MG63 (cell line): ENCODE data around the gene ROPN1L. TPM values are rescaled to one million over a fixed set of nuclear protein-coding genes. Genes with fewer than 3 reads are reported as not detected.

Source experiments
- DNase-seq: peaks from one replicate; pipeline ENCODE4 v3.0.0-alpha.2; 2020
- H3K27me3 ChIP-seq: fragments of 250-450 bp; sonication (Bioruptor Pico); 2 replicates; pipeline ENCODE4 v1.5.1; 2020; ENCODE audit warnings: mild to moderate bottlenecking, moderate library complexity
- H3K36me3 ChIP-seq: fragments of 250-450 bp; sonication (Bioruptor Pico); 2 replicates; pipeline ENCODE4 v1.5.1; 2020; ENCODE audit warnings: mild to moderate bottlenecking, moderate library complexity
- H3K4me3 ChIP-seq: fragments of 250-450 bp; sonication (Bioruptor Pico); 2 replicates; pipeline ENCODE4 v1.5.1; 2020; ENCODE audit warnings: mild to moderate bottlenecking, moderate library complexity
- H3K9me3 ChIP-seq: fragments of 250-450 bp; sonication (Bioruptor Pico); 2 replicates; pipeline ENCODE4 v1.5.1; 2020; ENCODE audit warnings: mild to moderate bottlenecking, moderate library complexity
- total RNA-seq: library from RNA; depleted of rRNA; stranded (reverse); fragments of >200 nt; shearing (Covaris generic); gene quantifications from 2 replicates; pipeline ENCODE4 v1.2.3, GENCODE V29; 2014; ENCODE audit warnings: low replicate concordance

The ROPN1L gene
- total RNA-seq, 1 experiment from 2014 or later = 3.0 TPM

- no peak overlapping the region for H3K4me3 ChIP-seq
- peaks cover 93% of the 10 kb centered on the region for H3K36me3 ChIP-seq
- DNase-seq = no peak
- no peaks in the 10 kb centered on the region for H3K27me3 ChIP-seq
- H3K9me3 ChIP-seq = no peaks in the 10 kb centered on the region
Measured at GRCh38 chr5:10421896-10422691, 19.6 kb upstream of the ROPN1L start.

GRCh38 chr5:10423022-10423421 lies 18.7 kb upstream of the ROPN1L start:
- no peak for DNase-seq
- Histone ChIP-seq H3K4me3 (no peak overlapping the region), H3K9me3 (no peaks in the 10 kb centered on the region), H3K27me3 (no peaks in the 10 kb centered on the region), H3K36me3 (peaks cover 95% of the 10 kb centered on the region)

GRCh38 chr5:10424124-10424731 lies 17.5 kb upstream of the ROPN1L start:
- no peaks in the 10 kb centered on the region for H3K9me3 ChIP-seq
- H3K27me3 ChIP-seq = no peaks in the 10 kb centered on the region
- peak; percentile 31 for DNase-seq
- no peak overlapping the region for H3K4me3 ChIP-seq
- peaks cover 92% of the 10 kb centered on the region for H3K36me3 ChIP-seq

DNA sequence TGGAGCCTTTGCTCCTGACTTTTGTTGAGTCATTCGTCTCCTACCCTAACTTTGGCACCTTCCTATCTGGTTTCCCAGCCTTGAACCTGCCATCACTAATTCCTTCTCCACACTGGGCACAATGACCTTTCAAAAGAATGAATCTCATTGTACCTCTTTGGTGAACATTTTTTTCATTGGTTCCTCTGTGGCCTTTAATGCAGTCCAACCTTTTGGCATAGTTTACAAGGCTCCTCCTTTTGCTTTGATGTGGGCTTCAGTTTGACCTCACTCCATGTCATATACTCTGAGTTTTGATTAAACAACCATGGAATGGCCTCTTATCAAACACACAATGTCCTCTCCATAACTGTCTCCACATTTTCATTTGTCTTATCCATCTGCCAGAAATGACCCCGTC lies 14.5 kb upstream of the ROPN1L start:
- DNase-seq = no peak
- H3K9me3 ChIP-seq = no peaks in the 10 kb centered on the region
- H3K36me3 ChIP-seq = peaks cover 89% of the 10 kb centered on the region

DNA sequence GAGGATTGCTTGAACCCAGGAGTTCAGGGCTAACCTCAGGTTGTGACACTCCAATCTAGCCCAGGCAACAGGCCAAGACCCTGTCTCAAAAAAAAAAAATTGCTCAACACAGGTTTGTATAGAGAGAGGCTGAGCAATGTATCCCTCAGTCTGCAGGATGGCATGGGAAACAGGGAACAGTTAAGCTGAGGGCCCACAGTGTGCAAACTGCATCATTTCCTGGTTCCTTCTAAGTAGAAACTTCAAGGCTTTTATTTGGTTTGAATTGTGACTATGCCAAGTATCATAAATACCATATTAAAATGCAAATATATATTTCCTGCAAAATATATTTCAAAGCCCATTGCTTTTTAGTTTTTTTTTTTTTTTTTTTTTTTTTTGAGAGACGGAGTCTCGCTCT lies 13.7 kb upstream of the ROPN1L start:
- H3K27me3 ChIP-seq = no peaks in the 10 kb centered on the region
- no peak for DNase-seq
- H3K36me3 ChIP-seq = peaks cover 87% of the 10 kb centered on the region
- H3K9me3 ChIP-seq = no peaks in the 10 kb centered on the region
- no peak overlapping the region for H3K4me3 ChIP-seq

More for the DNA sequence above, 14.5 kb upstream of the ROPN1L start:
- Histone ChIP-seq H3K27me3 (no peaks in the 10 kb centered on the region), H3K4me3 (no peak overlapping the region)

DNA sequence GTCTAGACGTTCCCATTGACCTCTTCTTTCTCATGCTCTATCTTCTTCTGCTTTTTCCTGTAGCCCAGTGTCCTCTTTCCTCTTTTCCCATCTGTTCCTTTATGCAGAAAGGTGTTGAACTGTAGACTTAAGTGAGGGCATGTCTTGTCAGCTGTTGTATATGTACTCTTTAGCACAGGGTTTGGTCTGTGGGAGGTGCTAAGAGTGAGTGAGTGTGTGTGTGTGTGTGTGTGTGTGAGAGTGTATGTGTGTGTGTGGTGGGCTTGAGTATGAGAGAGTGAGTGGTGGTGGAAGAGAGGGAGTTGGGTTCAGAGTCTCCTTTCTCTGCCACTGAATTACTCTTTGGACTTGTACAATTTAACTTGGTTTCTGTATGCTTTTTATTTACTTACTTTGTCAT lies 10.3 kb upstream of the ROPN1L start:
- H3K4me3 ChIP-seq = no peak overlapping the region
- H3K36me3 ChIP-seq = peaks cover 83% of the 10 kb centered on the region
- no peak for DNase-seq
- no peaks in the 10 kb centered on the region for H3K9me3 ChIP-seq
- no peaks in the 10 kb centered on the region for H3K27me3 ChIP-seq

DNA sequence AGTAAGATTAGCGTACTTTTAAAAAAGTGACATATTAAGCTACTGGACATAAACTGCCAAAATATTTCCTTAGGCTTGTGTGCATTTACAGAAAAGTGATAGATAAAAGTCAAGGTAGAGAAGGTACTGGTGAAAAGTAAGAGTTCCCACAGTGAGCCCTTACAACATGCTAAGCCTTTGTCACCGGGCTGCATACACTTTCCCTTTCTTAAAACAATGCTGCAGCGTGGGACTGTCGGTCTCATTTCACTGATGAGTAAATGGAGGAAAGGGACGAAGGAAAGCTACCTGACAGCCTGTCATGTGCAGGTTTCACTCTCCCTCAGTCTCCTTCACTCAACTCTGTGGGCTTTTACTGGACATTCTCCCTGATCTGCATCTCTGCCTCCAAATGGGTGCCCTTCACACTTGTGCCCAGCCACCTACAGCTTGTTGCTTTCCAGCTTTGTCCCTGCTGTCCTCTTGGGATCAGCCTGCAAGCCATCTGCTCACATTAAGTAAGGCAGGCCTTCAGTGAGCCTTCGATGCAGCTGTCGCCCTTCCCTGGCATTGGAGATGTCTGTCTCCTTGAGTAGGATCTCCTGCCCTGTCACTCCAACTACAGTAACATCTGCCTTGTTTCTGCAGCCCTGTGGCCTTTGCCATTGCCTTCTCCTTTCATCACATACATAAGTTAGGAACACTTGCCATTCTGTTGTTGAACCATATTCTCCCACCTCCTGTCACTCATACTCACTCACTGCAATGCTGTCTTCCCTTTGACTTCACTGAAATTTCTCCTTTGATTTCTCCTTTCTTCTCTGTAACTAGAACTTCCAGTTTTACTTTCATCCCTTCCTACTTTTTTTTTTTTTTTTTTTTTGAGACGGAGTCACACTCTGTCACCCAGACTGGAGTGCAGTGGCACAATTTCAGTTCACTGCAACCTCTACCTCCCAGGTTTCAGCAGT lies 9.3 kb upstream of the ROPN1L start:
- no peak overlapping the region for H3K4me3 ChIP-seq
- H3K9me3 ChIP-seq = no peaks in the 10 kb centered on the region
- DNase-seq = no peak
- peaks cover 81% of the 10 kb centered on the region for H3K36me3 ChIP-seq
- H3K27me3 ChIP-seq = no peaks in the 10 kb centered on the region

DNA sequence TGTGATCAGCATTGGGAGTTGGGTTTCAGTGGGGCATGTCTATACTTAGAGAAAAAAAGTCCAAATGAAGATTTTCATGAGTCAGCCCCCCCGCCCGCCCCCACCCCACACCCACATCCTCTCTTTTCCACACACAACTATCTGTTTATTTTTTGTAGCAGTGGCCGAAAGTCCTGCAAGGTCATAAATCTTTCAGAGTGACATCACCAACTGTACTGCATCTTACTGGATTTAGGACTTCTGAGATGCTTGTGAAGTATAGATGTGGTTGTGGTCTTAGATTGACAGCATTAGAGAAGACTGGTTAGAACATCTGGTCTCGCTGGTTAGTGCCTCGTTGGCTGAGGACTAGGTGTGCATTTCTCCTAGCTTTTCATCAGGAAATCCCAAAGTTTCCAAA lies 7.3 kb upstream of the ROPN1L start:
- Histone ChIP-seq H3K9me3 (no peaks in the 10 kb centered on the region), H3K27me3 (no peaks in the 10 kb centered on the region), H3K4me3 (no peak overlapping the region), H3K36me3 (peaks cover 85% of the 10 kb centered on the region)
- no peak for DNase-seq

DNA sequence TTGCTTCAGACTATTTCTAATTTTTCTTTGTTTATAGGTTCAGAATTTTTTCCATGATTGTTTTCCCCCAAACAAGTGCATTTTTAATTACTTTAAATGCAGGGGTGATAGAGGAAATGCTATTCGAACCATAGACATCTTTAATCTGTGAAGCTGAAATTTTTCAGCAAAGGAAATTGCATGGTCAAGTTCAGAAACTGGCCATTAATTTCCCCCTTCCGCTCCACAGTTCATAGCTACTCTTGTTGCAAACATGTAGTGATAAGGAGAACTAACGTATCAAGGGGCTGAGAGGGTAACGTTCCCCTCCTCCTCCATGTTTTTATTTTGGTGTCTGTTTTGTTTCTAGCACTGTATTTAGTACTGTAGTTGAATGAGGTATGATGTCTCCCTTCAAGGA lies 3.4 kb upstream of the ROPN1L start:
- H3K4me3 ChIP-seq = no peak overlapping the region
- no peak for DNase-seq
- no peaks in the 10 kb centered on the region for H3K9me3 ChIP-seq
- H3K27me3 ChIP-seq = no peaks in the 10 kb centered on the region
- peaks cover 57% of the 10 kb centered on the region for H3K36me3 ChIP-seq

DNA sequence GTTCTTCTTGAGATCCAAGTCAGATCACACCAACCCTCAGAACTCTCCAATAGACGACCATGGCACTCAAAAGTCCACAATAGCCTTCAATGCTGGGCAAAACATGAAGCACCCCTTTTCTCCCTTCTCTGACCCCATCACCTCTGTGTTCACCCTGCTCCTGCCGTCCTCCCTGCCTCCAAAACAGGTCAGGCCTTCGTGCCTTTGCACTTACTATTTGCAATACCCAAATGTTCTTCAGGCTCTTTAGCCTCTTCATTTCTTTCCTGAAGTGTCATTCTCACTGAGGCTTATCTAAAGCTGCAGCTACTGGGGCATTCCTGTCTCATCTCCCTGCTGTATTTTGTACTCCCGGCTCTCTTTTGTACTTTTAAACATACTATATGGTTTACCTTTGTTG lies 2.0 kb upstream of the ROPN1L start:
- no peaks in the 10 kb centered on the region for H3K27me3 ChIP-seq
- no peak overlapping the region for H3K4me3 ChIP-seq
- no peaks in the 10 kb centered on the region for H3K9me3 ChIP-seq
- DNase-seq = no peak
- H3K36me3 ChIP-seq = peaks cover 45% of the 10 kb centered on the region

DNA sequence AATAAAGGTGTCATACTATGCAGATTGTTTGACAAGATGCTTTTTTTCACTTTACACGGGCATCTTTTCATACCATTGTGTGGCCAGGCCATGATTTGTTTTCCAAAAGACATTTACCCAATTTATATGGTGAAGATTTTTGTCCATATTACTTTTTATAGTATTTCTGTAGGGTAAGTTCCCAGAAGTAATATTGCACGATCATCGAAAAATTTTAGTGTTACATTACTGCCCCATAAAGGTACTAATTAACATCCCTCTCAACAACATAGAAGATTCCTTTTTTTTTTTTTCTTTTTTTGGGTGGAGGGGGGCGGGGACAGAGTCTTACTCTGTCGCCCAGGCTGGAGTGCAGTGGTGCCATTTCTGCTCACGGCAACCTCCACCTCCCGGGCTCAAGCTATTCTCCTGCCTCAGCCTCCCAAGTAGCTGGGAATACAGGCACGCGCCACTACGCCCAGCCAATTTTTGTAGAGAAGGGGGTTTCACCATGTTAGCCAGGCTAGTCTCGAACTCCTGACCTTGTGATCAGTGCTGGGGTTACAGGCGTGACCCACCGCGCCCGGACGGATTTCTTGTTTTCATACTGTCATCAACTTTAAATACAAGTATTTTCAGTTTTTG lies 1.2 kb upstream of the ROPN1L start:
- Histone ChIP-seq H3K4me3 (no peak overlapping the region), H3K36me3 (peaks cover 39% of the 10 kb centered on the region), H3K9me3 (no peaks in the 10 kb centered on the region), H3K27me3 (no peaks in the 10 kb centered on the region)
- DNase-seq = no peak

GRCh38 chr5:10441992-10442435 lies 335 bp downstream of the ROPN1L start:
- H3K4me3 ChIP-seq = peak overlapping the region; percentile 57
- no peaks in the 10 kb centered on the region for H3K9me3 ChIP-seq
- no peaks in the 10 kb centered on the region for H3K27me3 ChIP-seq
- H3K36me3 ChIP-seq = peaks cover 28% of the 10 kb centered on the region
- no peak for DNase-seq

GRCh38 chr5:10442576-10442975 lies 897 bp downstream of the ROPN1L start:
- DNase-seq = peak; percentile 45
- Histone ChIP-seq H3K4me3 (peak overlapping the region; percentile 57), H3K9me3 (no peaks in the 10 kb centered on the region), H3K36me3 (peaks cover 23% of the 10 kb centered on the region), H3K27me3 (no peaks in the 10 kb centered on the region)

DNA sequence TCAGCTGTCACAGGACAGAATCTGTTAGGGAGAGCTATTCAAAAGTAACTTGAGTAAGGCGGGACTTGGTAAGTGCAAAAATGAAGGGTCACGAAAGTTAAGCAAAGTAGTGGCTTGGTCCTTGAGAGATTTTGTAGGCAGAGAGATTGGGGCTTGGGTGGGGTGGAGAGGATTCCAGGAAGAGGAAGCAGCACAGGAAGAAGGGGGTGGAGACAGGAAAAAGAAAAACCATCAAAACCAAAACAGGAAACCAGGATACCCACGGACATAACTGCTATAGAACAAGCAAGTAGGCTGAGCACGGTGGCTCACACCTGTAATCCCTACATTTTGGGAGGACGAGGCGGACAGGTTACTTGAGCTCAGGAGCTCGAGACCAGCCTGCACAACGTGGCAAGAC lies 3.7 kb downstream of the ROPN1L start:
- no peaks in the 10 kb centered on the region for H3K36me3 ChIP-seq
- H3K4me3 ChIP-seq = no peak overlapping the region
- H3K27me3 ChIP-seq = no peaks in the 10 kb centered on the region
- H3K9me3 ChIP-seq = no peaks in the 10 kb centered on the region
- DNase-seq = no peak

DNA sequence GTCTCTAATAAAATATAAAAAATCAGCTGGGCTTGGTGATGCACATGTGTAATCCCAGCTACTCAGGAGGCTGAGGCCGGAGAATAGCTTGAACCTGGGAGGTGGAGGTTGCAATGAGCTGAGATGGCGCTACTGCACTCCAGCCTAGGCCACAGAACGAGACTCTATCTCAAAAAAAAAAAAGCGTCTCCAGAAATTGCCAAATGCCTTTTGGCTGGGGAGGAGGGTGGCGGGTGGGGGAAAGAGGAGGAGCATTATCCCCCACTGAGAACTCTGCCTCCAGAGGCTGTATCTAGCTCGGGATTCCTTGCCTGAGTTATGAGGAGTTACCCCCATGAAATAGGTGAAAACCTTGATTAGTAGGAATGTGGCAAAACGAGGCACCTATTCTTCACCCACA lies 4.8 kb downstream of the ROPN1L start:
- no peak overlapping the region for H3K4me3 ChIP-seq
- H3K27me3 ChIP-seq = no peaks in the 10 kb centered on the region
- no peaks in the 10 kb centered on the region for H3K36me3 ChIP-seq
- no peaks in the 10 kb centered on the region for H3K9me3 ChIP-seq
- no peak for DNase-seq

- Histone ChIP-seq H3K4me3 (no peak overlapping the region), H3K36me3 (no peaks in the 10 kb centered on the region), H3K27me3 (no peaks in the 10 kb centered on the region), H3K9me3 (no peaks in the 10 kb centered on the region)
- DNase-seq = no peak
Measured at GRCh38 chr5:10447041-10447440, 5.4 kb downstream of the ROPN1L start.
